ENCODE measurements around the gene EPOP.

DNA sequence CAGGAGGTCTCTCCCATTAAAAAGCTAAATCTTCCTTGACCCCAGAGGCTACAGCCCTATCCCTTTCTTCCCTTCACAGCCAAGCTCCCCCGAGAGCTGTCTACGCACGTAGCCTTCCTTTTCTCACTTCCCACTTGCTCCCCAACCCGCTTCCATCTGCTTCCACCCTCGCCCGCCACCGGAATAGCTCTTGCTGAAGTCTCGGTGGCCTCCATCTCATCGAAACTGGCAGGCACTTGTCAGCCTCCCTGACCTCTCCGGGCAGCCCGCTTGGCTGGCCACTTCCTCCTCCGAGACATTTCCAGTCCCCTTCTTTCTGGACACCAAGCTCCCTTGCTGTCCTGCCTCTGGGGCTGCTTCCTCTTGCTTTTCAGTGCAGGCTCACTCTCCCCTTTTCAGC is 10.7 kb upstream of the EPOP start:
- TF ChIP-seq, protein P1, sequence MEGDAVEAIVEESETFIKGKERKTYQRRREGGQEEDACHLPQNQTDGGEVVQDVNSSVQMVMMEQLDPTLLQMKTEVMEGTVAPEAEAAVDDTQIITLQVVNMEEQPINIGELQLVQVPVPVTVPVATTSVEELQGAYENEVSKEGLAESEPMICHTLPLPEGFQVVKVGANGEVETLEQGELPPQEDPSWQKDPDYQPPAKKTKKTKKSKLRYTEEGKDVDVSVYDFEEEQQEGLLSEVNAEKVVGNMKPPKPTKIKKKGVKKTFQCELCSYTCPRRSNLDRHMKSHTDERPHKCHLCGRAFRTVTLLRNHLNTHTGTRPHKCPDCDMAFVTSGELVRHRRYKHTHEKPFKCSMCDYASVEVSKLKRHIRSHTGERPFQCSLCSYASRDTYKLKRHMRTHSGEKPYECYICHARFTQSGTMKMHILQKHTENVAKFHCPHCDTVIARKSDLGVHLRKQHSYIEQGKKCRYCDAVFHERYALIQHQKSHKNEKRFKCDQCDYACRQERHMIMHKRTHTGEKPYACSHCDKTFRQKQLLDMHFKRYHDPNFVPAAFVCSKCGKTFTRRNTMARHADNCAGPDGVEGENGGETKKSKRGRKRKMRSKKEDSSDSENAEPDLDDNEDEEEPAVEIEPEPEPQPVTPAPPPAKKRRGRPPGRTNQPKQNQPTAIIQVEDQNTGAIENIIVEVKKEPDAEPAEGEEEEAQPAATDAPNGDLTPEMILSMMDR (IDR thresholded peaks at IDR 0.05 in 4 of 5, conservative IDR thresholded peaks at IDR 0.05 in 1 of 5): no peak
- no peak for TF ChIP-seq POLR2A (IDR thresholded peaks at IDR 0.05)

Measured in gastrocnemius medialis (tissue), 4 donors.